Daoy (cell line): ENCODE data around the gene UBR4. TPM values are rescaled to one million over a fixed set of nuclear protein-coding genes. Genes with fewer than 3 reads are reported as not detected.
A peak's percentile ranks its signal among the peaks of the same experiment; 100 is the strongest.
"Not testable (repeated sequence)": the region's sequence is repeated elsewhere in the genome, so short reads cannot be mapped to it uniquely, and the experiment has no call there.

Experiments
- DNase-seq: peaks from one replicate; pipeline ENCODE4 v3.0.0-alpha.2; 2015; ENCODE audit warnings: low read depth
- total RNA-seq: library from RNA; depleted of rRNA; stranded (reverse); fragments of >200 nt; shearing (Covaris generic); gene quantifications from 2 replicates; pipeline ENCODE4 v1.2.3, GENCODE V29; 2014

UBR4 gene
- total RNA-seq, 1 experiment from 2014 or later, result 49.0 TPM

DNA sequence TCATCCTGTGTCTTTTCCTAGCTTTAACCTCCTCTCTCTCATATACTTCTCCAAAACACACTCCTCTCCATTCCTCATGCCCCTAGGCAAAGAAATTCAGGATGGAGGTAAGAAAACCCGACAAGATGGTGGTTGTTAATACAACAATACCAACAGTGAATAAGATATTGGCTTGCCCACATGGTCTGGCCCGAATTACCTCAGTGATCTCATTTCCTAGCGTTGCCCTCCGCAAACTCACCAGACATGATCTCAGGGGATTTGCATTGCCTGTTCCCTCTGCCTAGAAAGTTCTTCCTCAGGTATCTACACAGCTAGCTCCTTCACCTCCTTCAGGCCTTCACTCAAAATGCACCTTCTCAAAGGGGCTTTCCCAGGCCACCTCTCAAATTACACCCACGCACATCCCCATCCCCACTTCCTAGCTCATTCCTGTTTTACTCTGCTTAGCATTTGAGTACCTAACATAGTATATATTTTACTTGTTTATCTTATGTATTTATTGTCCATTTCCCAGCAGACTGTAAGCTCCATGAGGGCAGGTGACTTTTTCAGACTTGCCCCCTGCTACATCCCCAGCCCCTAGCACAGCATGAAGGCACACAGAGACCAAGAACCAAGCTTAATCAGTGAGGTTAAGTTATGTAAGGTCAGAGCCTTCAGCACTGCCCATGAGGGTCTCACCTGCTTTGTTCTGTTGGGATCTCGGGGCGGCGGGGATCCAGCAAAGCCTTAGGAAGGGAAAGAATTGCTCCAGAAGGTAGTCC, 10.2 kb upstream of the UBR4 start:
- no peak for DNase-seq

DNA sequence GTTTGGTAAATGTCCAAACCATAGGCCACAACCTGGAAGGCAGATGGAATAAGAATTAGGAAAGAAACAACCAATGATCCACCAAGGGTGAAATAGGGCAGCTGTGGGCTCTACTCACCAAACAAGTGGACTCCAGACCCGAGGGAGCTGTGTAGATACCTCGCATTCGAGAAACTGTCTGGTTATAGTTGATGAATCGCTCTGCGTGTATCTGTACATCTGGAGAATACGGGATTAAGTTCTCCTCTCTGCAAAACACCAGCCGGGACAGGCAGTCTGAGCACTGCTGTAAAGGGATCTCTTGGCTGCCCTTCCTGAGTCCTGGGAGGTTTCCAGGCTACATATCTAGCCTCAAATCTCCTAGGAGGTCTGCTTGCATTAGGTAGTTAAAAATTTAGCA, 9.4 kb upstream of the UBR4 start:
- no peak for DNase-seq

DNA sequence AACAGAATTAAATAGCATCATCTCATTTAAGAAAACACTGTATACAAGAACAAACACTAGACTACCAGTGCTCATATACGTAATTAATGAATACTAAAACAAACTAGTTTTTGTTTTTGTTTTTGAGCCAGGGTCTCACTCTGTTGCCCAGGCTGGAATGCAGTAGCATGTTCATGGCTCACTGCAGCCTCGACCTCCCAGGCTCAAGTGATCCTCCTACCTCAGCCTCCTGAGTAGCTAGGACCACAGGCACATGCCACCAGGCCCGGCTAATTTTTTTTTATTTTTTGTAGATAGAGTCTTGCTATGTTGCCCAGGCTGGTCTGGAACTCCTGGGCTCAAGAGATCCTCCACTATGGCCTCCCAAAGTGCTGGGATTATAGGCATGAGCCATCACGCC, 6.5 kb upstream of the UBR4 start:
- not testable (repeated sequence) for DNase-seq

DNA sequence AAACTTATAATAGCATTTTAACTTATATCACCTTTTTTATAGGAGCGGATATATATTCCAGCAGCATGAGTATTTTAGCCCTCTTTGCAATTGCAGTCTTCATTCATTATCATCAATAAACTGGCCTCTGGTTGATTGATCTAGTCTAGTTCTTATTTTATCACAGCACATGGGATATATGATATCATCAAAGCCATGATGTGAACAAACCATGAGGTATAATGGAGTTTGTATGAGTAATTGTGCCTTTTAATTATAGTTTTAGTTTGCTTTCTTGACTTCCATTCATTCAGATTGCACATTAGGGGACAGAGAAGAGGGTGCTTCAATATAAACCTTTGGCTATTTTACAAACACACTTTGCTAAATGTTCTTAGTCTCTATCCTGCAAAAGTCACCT, 3.5 kb upstream of the UBR4 start:
- DNase-seq, result no peak

DNA sequence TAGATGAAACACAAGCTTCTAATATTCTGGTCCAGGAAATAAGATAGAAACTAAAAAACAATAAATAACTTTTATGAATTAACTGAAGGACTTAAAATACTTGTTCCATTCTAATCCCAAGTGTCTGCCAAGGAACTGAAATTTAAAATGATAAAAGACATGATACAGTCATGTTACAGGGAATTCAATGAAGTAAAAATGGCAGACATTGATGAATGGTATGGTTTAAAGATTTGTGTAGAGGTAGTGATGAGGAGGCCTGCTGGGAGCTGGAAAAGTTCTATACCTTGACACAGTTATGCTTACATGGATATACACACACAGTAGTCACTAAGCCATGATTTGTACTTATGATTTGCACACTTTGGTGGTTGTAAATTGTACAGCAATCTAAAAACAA, 2.1 kb upstream of the UBR4 start:
- DNase-seq, result no peak

DNA sequence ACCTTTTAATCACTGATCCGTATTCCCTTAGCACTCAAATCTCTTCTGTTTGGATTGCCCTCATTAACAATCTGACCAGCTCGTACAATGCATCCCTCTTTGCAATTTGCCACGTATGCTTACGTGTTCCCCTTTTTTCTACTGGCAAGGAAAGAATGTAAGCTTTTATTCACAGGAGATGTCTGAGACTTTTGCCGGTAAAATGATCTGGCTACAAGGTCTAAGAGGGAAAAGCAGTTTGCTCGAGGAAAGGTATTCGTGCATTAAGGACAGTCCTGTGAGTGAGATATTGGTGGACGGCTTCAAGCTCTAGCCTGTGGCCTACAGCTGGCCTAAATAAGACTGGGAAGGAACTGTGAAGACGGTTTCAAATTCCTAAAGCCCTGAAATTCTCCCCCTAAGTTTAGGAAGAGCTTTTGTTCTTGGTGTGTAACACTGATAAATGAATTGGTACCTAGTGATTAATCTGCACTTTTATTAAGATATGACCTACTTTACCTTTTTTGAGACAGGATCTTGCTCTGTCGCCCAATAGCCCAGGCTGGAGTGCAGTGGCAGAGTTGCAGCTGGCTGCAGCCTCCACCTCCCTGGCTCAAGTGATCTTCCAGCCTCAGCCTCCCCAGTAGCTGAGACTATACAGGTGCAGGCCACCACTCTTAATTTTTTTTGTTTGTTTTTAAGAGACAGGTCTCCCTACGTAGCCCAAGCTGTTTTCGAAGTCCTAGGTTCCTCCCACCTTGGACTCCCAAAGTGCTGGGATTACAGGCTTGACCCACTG, 895 bp upstream of the UBR4 start:
- DNase-seq, result no peak

DNA sequence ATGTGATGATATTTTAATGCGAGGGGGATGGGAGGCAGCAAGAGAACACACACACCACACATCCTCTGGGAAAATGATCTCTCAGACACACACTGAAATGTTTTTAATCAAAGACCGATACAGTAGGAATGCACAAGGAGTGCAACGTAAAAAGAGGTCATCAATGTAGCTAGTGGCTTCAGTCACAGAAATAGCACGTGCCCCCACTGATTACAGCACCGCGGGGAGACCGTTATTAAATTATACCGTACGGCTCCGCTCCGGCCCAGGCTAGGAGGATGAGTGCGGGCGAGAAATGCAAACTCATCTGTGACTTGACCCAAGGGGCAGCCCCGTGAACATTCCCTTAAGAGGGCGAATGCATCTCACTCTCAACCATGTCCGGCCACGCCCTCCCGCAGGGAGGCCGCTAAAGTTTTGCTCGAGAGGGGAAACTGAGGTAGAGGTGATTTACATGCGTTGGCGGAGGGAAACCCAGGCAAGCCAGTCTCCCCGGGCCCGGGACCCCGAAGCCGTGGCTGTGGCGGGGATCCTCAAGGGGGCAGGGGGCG, 552 bp downstream of the UBR4 start:
- peak; percentile 61 for DNase-seq

DNA sequence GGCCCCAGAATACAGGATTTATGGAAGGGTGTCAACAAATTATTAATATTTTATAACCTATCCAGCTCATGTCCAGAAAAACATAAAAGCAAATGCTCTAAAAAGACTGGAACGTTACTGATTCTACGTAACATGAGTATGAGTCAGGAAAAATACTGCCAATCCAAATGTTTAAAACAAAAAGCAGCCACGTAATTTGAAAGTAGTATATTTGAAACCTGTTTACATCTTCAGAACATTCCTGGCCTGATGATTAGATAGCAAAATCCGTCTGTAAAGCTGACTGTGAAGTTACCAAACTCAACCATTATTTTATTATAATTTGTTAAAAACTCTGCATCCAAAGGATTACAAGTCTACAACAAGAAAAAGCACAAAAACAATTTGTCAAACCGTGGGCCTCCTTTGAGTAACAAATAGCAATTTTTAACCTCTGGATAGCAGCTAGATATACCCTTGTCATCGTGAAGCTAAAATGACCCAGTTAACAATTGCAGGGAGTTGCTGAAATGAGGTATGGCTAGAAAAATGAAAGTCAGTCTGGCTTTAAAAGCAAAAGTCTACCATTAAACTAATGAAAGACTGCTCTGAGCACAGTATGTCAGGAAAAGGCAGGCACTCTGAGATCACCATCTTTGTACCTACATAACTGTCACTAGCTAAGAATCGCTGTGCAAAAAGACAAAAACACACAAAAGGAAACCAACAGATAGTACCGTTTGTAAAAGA, 1.2 kb downstream of the UBR4 start:
- DNase-seq, result no peak

DNA sequence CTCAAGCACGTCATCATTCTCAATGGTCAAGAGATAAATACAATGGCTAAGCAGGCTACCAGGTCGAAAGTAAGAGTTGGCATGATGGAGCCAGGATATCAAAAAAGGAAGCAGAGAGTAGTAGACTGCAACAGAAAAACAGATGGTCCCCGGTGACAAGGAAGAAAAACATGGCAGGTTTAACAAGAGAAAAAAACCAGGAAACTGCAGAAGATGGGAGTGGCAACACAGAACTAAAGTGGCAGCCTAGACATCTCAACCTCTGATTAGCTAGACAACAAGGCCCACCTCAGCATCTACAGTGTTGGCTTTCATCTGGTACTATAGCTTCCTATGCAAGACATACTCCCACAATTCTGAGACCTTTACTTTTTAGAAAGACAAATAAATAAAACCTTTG, 3.1 kb downstream of the UBR4 start:
- DNase-seq, result no peak

DNA sequence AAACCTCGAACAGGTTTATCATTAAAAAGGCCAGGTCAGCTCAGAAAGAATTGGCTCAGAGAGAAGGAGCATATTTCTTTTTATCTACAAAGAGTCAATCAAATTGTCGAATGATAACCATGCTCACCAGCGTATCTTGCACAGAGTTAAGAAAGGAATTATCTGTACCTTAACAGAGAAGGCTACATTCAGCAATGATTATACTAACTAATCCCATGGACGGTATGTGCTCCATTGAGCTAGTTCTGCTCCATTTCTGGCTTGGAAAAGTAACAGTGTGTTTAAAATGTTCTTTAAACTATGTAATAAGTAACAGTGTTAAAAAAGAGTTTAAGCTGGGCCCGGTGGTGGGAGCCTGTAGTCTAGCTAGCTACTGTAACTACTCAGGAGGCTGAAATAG, 4.2 kb downstream of the UBR4 start:
- DNase-seq, result no peak

DNA sequence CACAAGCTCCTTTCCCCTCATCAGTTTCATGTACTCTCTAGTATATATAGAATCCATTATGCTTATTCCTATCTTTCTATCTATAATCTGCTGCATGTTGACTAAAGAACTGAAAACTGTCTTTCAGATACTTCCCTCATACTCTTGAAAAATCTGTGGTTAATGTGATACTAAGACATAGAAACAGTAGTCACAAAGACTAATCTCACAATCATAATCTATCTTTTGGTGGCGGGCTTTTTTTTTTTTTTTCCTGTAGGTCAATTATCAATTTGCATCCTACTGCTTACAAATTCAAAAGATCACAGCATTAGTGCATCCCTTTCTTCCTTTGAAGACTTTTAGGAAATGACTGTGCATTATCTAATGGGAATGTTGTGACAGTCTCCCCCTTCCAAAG, 4.7 kb downstream of the UBR4 start:
- DNase-seq, result no peak

DNA sequence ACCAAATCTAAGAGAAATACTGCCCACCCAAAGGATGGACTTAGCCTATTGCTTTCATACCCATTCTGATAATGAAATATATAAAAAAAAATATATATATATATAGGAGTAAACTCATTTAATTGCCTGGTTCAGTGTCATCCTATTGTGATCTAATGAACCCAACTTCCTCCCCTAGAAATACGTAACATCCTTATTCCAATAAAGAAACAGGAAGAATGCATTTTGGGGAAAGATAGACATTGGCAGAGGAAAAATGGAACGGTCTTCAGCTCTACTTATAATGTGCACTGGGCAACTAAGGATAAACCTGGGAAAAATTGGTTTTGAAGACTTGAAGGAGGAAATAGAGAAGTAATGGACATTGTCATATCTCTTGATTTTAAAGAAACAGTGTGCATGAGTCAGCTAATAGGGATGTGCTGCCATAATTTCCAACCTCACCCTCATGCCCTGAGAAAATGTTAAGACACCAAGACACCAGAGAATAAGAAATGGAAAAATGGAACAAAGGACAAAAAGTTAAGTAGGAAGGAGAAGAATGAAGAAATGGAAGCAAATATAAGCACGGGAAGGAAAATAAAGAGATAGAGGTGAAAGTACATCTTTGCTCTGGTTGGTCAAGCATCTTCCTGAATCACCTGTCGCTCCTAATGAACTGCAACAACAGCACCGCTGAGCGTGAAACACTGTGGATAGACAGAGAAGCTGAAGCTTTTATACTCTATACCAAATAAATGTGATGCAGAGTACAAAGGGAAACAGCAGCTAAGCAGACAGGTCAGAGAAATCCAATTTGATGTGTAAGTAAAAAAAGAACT, 5.4 kb downstream of the UBR4 start:
- no peak for DNase-seq

DNA sequence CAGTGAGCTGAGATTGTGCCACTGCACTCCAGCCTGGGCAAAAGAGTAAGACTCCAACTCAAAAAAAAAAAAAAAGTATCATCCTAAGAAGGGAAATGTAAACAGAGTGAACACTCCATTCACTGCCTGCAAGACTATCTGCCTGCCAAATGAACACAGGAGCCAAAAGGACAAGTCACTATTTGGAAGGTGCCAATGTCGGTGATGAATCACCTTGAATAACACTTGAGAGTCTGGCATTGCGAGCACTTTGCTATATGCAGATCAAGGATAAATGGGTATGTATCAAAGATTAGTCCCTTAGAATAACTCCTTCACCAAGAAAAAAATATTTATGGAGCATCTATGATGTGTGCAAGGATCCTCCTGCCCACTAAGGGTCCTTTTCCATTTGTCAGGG, 6.6 kb downstream of the UBR4 start:
- DNase-seq, result peak; percentile 82

DNA sequence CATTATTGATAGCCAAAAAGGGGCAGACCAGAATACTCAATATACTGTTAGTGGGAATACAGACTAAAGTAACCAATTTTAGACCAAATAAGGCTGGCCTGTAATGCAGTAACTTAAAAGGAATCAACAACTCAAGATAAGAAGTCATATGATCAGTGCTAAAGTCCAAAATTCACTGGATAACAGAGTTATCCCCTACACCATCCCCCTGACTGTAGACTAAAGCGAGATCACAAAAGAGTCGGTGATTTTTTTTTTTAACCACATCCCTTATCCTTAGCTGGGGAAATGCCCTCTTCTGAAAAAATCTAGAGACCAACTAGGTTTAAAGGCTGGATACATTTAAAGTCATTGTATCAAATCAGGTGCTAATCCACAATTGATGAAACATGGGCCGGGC, 7.7 kb downstream of the UBR4 start:
- DNase-seq, result no peak

DNA sequence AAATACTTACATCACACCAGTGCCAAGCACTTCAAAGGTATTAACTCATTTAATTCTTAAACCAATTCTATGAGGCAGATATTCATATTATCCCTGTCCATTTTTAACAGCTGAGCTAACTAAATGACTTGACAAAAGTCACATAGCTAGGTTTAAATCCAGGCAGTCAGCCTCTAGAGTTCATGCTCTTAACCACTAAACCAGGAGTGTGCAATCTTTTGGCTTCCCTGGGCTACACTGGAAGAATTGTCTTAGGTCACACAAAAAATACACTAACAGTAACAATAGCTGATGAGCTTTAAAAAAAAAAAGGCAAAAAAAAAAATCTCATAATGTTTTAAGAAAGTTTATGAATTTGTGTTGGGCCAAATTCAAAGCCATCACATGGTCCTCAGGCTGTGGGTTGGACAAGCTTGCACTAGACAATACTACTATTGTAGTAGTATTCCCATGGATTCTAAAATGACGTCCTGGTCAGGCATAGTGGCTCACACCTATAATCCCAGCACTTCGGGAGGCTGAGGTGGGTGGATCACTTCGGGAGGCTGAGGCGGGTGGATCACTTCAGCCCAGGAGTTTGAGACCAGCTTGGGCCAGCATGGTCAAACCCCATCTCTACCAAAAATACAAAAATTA, 10.0 kb downstream of the UBR4 start:
- no peak for DNase-seq

DNA sequence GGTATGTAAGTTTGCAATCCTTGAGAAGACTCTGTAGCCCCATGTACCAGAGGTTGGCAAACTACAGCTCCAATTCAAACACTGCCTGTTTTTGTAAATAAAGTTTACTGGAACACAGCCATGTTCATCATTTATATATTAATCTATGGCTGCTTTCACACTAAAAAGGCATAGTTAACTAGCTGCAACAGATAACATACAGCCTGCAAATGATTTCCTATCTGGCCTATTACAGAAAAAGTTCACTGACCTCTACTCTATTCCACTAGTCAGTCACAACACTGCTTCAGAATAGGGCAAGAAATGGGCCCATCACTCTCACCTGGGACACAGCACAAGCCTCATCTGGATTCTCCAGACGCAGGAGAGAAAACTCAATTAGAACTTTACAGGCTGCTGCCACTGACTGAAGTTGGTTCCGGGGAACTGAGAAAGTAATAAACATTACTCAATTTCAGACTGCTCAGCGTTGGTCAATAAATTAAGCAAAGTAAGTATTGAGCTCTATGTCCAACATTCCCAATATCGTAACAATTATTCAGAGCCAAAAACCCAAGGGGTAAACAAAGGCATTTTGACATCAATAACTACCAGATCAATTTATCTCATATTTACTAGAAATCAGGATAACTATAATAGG, 10.6 kb downstream of the UBR4 start:
- no peak for DNase-seq

DNA sequence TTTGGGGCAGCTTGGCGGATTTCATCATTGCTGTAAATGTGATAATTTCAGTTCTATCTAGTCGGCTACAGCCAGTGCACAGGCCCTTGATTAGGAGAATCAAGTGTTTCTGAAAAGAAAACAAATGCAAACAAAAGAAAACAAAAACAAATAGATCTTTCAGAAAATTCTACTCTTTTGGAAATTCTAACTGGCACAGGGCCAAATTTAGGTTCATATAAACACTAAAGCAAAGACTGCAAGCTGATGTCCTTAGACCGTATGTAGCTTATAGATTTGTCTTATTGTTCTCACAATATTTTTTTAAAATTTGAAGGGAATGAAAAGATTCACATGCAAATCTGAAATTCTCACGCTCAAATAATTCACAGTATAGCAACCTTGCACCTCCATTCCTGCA, 11.2 kb downstream of the UBR4 start:
- no peak for DNase-seq

DNA sequence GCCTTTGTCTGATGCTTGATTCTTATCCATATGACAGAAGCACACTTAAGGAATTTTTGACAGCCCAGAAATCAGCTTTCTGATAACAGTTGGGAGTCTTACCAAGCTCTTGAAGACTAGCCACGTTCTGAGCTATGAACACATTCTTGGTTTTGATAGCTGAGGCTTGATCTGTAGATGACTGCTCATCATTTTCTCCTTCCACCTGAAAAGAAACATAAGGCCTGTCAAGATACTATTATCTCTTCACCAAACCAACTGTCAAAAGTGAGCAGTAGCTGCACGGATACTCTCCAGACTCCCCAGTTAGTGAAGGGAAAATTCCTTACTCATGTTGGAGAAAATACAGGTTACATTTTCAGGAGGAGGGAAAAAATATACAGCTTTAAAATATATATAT, 12.2 kb downstream of the UBR4 start:
- DNase-seq, result no peak

DNA sequence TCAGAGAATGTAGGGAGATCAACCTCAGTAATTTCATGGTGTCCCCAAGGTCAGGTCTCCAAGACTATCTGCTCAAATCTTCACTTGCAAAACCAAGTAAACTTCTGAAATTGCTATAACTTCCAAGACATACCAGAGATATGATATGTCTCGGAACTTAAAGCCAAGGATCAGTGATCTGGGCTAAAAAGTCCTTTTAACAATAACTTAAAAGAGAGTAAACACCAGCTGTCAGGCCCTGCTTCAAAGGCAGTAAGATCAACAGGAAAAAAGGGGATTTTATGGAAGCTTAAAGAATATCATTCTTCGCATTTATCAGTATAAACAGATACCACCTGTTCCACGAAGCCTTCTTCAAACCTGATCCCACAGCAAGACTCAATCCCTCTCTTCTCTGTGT, 13.7 kb downstream of the UBR4 start:
- no peak for DNase-seq

DNA sequence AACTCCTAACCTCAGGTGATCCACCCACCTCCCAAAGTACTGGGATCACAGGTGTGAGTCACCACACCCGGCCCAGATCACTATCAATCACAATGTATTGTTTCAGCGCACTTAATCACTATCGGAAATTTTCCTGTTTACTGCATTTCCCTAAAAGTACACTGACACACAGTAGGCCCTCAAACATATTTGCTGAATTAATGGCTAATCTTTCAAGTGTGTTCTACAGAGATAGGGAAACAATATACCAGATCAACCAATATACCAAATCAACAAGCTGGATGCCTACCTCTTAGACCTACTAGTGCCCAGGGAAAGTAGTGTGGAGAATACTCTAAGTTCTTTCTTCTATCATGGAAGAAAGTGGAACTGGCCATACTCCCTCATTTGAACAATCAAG, 17.1 kb downstream of the UBR4 start:
- DNase-seq, result no peak

DNA sequence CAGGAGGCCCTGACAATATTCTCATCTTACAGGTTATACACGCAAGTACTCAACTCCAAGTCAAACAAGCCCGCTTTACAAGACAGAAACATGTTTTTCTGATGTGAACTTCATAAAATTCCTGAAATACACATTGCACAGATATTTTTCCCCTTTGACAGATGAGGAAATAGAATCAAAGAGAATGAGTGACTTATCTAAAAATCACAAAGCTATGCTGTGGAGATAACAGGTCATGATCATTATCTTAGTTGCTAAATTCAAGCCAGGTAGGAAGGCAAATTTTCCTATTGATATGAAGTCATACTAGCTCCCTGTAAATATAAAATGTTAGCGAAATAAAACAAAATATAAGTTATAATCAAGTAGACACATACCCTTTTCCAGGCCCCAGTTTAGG, 18.3 kb downstream of the UBR4 start:
- DNase-seq, result no peak
